ENCODE data around the gene APBA1.

The APBA1 gene

GRCh38 chr9:69549310-69550202 lies 122.6 kb downstream of the APBA1 start:
- no peaks in the 10 kb centered on the region for H3K9me3 ChIP-seq (ENCODE audit: insufficient read depth, low read depth, low read length)
- no peaks in the 10 kb centered on the region for H3K36me3 ChIP-seq (ENCODE audit: insufficient read depth, low read length)
- WGBS = 40% methylated on average over 13 of the region's 14 CpGs
- no peak overlapping the region for H3K4me3 ChIP-seq (ENCODE audit: low read length)
- H3K9ac ChIP-seq (ENCODE audit: low read depth, low read length) = no peak overlapping the region
- H3K27me3 ChIP-seq (ENCODE audit: insufficient read depth, low read length) = no peaks in the 10 kb centered on the region
- H3K4me1 ChIP-seq (ENCODE audit: insufficient read depth, low read length) = no peaks in the 10 kb centered on the region
- no peak overlapping the region for H3K27ac ChIP-seq (ENCODE audit: low read depth, low read length)

DNA sequence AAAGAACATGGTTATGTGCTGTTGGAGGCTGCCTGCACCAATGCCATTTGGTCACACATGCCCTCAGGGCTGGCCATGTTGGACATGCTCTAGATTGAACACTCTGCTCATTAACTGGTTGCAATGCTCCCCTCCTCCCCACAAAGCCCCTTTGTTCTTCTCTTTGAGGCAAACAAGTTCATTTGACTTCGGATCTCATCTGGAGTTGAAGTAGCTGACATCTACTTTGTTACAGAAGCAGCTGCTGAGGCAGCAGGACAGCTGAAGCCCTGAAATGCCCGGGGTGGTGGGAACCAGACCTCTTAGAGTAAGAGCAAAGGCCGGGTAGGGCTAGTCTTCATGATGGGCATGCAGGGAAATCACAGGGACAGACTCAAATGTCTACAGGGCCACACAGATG lies 123.5 kb downstream of the APBA1 start:
- Histone ChIP-seq H3K4me1 (ENCODE audit: insufficient read depth, low read length) (peaks cover 2% of the 10 kb centered on the region; the same call in 1 of the 2 replicates), H3K9me3 (ENCODE audit: insufficient read depth, low read depth, low read length) (no peaks in the 10 kb centered on the region), H3K27ac (ENCODE audit: low read depth, low read length) (no peak overlapping the region), H3K36me3 (ENCODE audit: insufficient read depth, low read length) (no peaks in the 10 kb centered on the region), H3K9ac (ENCODE audit: low read depth, low read length) (no peak overlapping the region), H3K4me3 (ENCODE audit: low read length) (no peak overlapping the region), H3K27me3 (ENCODE audit: insufficient read depth, low read length) (no peaks in the 10 kb centered on the region)
- WGBS = 87% methylated on average over 3 of the region's 3 CpGs

- Histone ChIP-seq H3K27ac (ENCODE audit: low read depth, low read length) (no peak overlapping the region), H3K4me3 (ENCODE audit: low read length) (no peak overlapping the region), H3K27me3 (ENCODE audit: insufficient read depth, low read length) (no peaks in the 10 kb centered on the region), H3K9me3 (ENCODE audit: insufficient read depth, low read depth, low read length) (no peaks in the 10 kb centered on the region), H3K36me3 (ENCODE audit: insufficient read depth, low read length) (no peaks in the 10 kb centered on the region), H3K4me1 (ENCODE audit: insufficient read depth, low read length) (peaks cover 20% of the 10 kb centered on the region), H3K9ac (ENCODE audit: low read depth, low read length) (no peak overlapping the region)
- WGBS = 52% methylated on average over 4 of the region's 4 CpGs
Observed at GRCh38 chr9:69546265-69546664, 125.9 kb downstream of the APBA1 start.

- H3K27ac ChIP-seq (ENCODE audit: low read depth, low read length) = no peak overlapping the region
- H3K9me3 ChIP-seq (ENCODE audit: insufficient read depth, low read depth, low read length) = no peaks in the 10 kb centered on the region
- no peak overlapping the region for H3K4me3 ChIP-seq (ENCODE audit: low read length)
- WGBS = 30% methylated on average over 7 of the region's 7 CpGs
- no peaks in the 10 kb centered on the region for H3K36me3 ChIP-seq (ENCODE audit: insufficient read depth, low read length)
- H3K9ac ChIP-seq (ENCODE audit: low read depth, low read length) = no peak overlapping the region
- H3K4me1 ChIP-seq (ENCODE audit: insufficient read depth, low read length) = peaks cover 20% of the 10 kb centered on the region
- no peaks in the 10 kb centered on the region for H3K27me3 ChIP-seq (ENCODE audit: insufficient read depth, low read length)
Observed at GRCh38 chr9:69542942-69543704, 129.0 kb downstream of the APBA1 start.

- no peak overlapping the region for H3K4me3 ChIP-seq (ENCODE audit: low read length)
- H3K9ac ChIP-seq (ENCODE audit: low read depth, low read length) = no peak overlapping the region
- 96% methylated on average over 3 of the region's 6 CpGs for WGBS
- H3K27me3 ChIP-seq (ENCODE audit: insufficient read depth, low read length) = no peaks in the 10 kb centered on the region
- no peaks in the 10 kb centered on the region for H3K9me3 ChIP-seq (ENCODE audit: insufficient read depth, low read depth, low read length)
- H3K27ac ChIP-seq (ENCODE audit: low read depth, low read length) = no peak overlapping the region
- no peaks in the 10 kb centered on the region for H3K36me3 ChIP-seq (ENCODE audit: insufficient read depth, low read length)
- H3K4me1 ChIP-seq (ENCODE audit: insufficient read depth, low read length) = peaks cover 20% of the 10 kb centered on the region
Observed at GRCh38 chr9:69542058-69542457, 130.1 kb downstream of the APBA1 start.

GRCh38 chr9:69535911-69536310 lies 136.3 kb downstream of the APBA1 start:
- Histone ChIP-seq H3K27ac (ENCODE audit: low read depth, low read length) (no peak overlapping the region), H3K27me3 (ENCODE audit: insufficient read depth, low read length) (no peaks in the 10 kb centered on the region), H3K36me3 (ENCODE audit: insufficient read depth, low read length) (no peaks in the 10 kb centered on the region), H3K9ac (ENCODE audit: low read depth, low read length) (no peak overlapping the region), H3K9me3 (ENCODE audit: insufficient read depth, low read depth, low read length) (no peaks in the 10 kb centered on the region), H3K4me1 (ENCODE audit: insufficient read depth, low read length) (no peaks in the 10 kb centered on the region), H3K4me3 (ENCODE audit: low read length) (no peak overlapping the region)
- WGBS = no CpG with 5 or more reads among the region's 1 CpG

DNA sequence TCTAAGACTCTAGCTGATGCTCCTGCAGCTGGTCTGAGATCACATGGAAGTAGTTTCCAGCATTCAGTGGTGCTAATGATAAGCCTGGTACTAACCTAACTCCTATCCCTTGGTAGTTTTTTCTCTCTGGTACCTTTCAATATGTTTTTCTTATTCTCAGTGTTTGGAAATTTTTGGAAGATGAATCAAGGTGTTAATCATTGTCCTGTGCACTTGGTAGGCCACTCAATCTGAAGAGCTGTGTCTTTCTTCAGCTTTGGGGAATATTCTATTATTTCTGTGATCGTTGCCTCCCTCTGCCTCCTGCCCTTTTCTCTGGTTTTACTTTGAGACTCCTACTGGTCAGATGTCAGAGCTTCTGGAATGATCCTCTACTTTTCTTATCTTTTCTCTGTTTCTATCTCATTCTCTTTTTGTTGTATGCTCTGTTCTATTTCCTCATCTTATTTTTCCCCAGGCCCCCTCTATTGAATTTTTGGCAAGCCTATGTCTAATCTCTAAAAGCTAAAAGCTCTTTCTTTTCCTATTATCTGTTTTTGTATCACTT lies 136.8 kb downstream of the APBA1 start:
- Histone ChIP-seq H3K4me1 (ENCODE audit: insufficient read depth, low read length) (no peaks in the 10 kb centered on the region), H3K36me3 (ENCODE audit: insufficient read depth, low read length) (no peaks in the 10 kb centered on the region), H3K27ac (ENCODE audit: low read depth, low read length) (no peak overlapping the region), H3K27me3 (ENCODE audit: insufficient read depth, low read length) (no peaks in the 10 kb centered on the region), H3K9ac (ENCODE audit: low read depth, low read length) (no peak overlapping the region), H3K4me3 (ENCODE audit: low read length) (no peak overlapping the region), H3K9me3 (ENCODE audit: insufficient read depth, low read depth, low read length) (no peaks in the 10 kb centered on the region)
- 67% methylated on average over 1 of the region's 1 CpG for WGBS

DNA sequence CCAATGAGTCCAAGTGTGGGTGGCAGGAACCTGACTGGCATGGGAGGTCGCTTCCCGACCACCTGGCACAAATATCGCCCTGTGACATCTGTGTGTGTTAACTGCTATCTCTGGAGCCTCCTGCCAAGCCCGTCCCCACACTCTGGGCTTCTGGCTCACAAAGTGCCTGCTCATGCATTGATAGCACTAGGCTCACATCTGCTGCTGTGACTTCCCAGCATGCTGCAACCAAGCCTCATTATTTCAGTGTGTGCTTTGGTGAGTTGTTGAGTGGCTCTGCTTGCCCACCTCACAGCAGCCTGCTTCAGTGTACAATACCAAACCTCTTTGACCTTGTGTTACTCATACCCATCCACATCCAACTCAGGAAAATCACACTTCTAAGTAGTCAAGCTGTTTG lies 139.8 kb downstream of the APBA1 start:
- H3K4me1 ChIP-seq (ENCODE audit: insufficient read depth, low read length) = no peaks in the 10 kb centered on the region
- H3K9ac ChIP-seq (ENCODE audit: low read depth, low read length) = no peak overlapping the region
- no peak overlapping the region for H3K27ac ChIP-seq (ENCODE audit: low read depth, low read length)
- no peak overlapping the region for H3K4me3 ChIP-seq (ENCODE audit: low read length)
- H3K36me3 ChIP-seq (ENCODE audit: insufficient read depth, low read length) = no peaks in the 10 kb centered on the region
- 90% methylated on average over 4 of the region's 4 CpGs for WGBS
- H3K9me3 ChIP-seq (ENCODE audit: insufficient read depth, low read depth, low read length) = no peaks in the 10 kb centered on the region
- H3K27me3 ChIP-seq (ENCODE audit: insufficient read depth, low read length) = no peaks in the 10 kb centered on the region

DNA sequence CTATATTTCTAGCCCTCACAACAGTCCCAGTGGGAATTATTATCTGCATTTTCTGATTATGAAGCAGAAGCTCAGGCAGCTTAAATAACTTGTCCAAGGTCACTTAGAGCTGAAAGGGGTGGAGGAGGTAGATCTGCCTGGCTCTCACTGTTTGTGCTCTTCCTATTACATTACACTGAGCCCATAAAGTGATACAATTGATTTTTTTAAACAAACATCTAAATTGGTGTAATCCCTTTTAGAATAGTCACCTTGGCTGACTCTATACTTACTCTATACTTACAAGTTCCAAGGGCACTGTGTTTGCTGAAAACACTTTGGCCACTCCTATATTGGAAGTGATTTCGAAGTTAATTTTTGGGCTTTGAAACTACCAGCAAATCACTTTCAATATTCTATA lies 144.7 kb downstream of the APBA1 start:
- no peak overlapping the region for H3K27ac ChIP-seq (ENCODE audit: low read depth, low read length)
- no peaks in the 10 kb centered on the region for H3K4me1 ChIP-seq (ENCODE audit: insufficient read depth, low read length)
- H3K27me3 ChIP-seq (ENCODE audit: insufficient read depth, low read length) = no peaks in the 10 kb centered on the region
- 100% methylated on average over 1 of the region's 1 CpG for WGBS
- no peaks in the 10 kb centered on the region for H3K9me3 ChIP-seq (ENCODE audit: insufficient read depth, low read depth, low read length)
- H3K4me3 ChIP-seq (ENCODE audit: low read length) = no peak overlapping the region
- H3K9ac ChIP-seq (ENCODE audit: low read depth, low read length) = no peak overlapping the region
- no peaks in the 10 kb centered on the region for H3K36me3 ChIP-seq (ENCODE audit: insufficient read depth, low read length)

DNA sequence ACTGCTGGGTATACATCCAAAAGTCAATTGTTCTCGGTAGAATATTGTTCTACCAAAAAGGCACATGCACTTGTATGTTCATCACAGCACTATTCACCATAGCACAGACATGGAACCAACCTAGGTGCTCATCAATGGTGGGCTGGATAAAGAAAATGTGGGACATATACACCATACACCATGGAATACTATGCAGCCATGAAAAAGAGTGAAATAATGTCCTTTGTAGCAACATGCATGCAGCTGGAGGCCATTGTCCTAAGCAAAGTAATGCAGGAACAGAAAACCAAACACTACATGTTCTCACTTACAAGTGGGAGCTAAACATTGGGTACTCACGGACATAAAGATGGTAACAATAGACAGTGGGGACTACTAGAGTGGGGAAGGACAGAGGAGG lies 145.5 kb downstream of the APBA1 start:
- no peak overlapping the region for H3K9ac ChIP-seq (ENCODE audit: low read depth, low read length)
- H3K36me3 ChIP-seq (ENCODE audit: insufficient read depth, low read length) = no peaks in the 10 kb centered on the region
- no peak overlapping the region for H3K27ac ChIP-seq (ENCODE audit: low read depth, low read length)
- H3K9me3 ChIP-seq (ENCODE audit: insufficient read depth, low read depth, low read length) = no peaks in the 10 kb centered on the region
- 93% methylated on average over 2 of the region's 2 CpGs for WGBS
- no peaks in the 10 kb centered on the region for H3K27me3 ChIP-seq (ENCODE audit: insufficient read depth, low read length)
- H3K4me1 ChIP-seq (ENCODE audit: insufficient read depth, low read length) = no peaks in the 10 kb centered on the region
- no peak overlapping the region for H3K4me3 ChIP-seq (ENCODE audit: low read length)

Data from HUES64 (cell line).